GM23248 (cell line): ENCODE results near the gene MYOM3.

Source experiments
- EZH2 ChIP-seq: fragments of 200-600 bp; sonication (generic); IDR thresholded peaks from 2 replicates; pipeline ENCODE4 v1.6.1; 2018; ENCODE audit warnings: antibody characterized with exemption, mild to moderate bottlenecking; ENCODE audit not compliant: insufficient read depth, poor library complexity, severe bottlenecking
- EZH2phosphoT487 ChIP-seq: fragments of 200-600 bp; sonication (generic); IDR thresholded peaks from 2 replicates; pipeline ENCODE4 v1.6.1; 2018; ENCODE audit warnings: antibody characterized with exemption, moderate library complexity, mild to moderate bottlenecking, low read depth; ENCODE audit not compliant: insufficient read depth

- TF ChIP-seq EZH2phosphoT487, result no peak
- no peak for TF ChIP-seq EZH2
Measured at GRCh38 chr1:24036088-24036487, 75.8 kb downstream of the MYOM3 start.
